GM23338 (cell line): ENCODE measurements around the gene LYZL6.

Experiments used
- ZNF114 ChIP-seq: fragments of 250-450 bp; sonication (Bioruptor Pico); IDR thresholded peaks from 2 replicates; pipeline ENCODE4 v1.5.0; 2020; ENCODE audit warnings: mild to moderate bottlenecking, moderate library complexity
- TF ChIP-seq, protein P1 (sequence below), 2 experiments: fragments of 200-600 bp in 1 of 2; sonication (generic) in 1 of 2; conservative IDR thresholded peaks; 2 replicates each; pipeline versions ENCODE4 v1.5.1 to v1.6.1; 2016 to 2017; ENCODE audit warnings: antibody characterized with exemption in 2 of 2, low read depth in 2 of 2, mild to moderate bottlenecking in 2 of 2, moderate library complexity in 1 of 2
- TF ChIP-seq, protein P2 (sequence below): fragments of 250-450 bp; sonication (Bioruptor Pico); IDR thresholded peaks from 2 replicates; pipeline ENCODE4 v1.5.0; 2020; ENCODE audit warnings: mild to moderate bottlenecking, moderate library complexity

DNA sequence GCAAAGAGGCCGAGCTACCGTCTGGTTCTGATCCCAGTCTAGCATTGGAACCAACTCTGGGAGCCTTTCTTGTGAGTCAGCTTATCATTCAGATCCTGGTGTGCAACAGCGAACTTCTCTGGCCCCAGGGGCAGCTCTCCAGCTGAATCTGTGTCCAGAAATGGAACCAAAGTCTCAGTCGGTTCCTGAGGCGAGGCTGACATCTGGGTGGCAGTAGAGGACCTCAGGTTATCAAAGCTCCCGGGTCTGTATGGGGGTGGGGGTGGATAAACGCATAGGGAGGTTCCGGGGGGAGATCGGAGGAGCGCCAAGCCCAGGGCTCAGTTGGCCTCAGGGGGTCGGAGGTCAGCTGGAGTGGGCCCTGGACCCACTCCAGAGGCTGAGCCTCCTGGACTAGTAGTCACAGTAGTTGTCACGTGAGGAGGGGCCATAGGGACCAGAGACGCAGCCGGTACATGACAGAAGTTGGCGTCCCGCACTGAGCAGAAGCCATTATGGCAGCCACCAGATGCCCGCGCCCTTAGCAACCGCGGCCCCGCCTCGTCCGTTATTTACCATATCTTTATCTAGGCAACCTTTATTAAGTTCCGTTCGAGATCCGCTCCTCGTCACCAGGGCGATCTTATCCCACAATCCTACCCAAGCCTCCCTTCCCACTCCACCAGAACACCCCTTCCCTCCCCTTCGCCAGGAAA is 25.8 kb downstream of the LYZL6 start:
- TF ChIP-seq, protein P1, sequence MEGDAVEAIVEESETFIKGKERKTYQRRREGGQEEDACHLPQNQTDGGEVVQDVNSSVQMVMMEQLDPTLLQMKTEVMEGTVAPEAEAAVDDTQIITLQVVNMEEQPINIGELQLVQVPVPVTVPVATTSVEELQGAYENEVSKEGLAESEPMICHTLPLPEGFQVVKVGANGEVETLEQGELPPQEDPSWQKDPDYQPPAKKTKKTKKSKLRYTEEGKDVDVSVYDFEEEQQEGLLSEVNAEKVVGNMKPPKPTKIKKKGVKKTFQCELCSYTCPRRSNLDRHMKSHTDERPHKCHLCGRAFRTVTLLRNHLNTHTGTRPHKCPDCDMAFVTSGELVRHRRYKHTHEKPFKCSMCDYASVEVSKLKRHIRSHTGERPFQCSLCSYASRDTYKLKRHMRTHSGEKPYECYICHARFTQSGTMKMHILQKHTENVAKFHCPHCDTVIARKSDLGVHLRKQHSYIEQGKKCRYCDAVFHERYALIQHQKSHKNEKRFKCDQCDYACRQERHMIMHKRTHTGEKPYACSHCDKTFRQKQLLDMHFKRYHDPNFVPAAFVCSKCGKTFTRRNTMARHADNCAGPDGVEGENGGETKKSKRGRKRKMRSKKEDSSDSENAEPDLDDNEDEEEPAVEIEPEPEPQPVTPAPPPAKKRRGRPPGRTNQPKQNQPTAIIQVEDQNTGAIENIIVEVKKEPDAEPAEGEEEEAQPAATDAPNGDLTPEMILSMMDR (conservative IDR thresholded peaks at IDR 0.05; ENCODE audit: low read depth in 2 of 2): no peak
- TF ChIP-seq, protein P2, sequence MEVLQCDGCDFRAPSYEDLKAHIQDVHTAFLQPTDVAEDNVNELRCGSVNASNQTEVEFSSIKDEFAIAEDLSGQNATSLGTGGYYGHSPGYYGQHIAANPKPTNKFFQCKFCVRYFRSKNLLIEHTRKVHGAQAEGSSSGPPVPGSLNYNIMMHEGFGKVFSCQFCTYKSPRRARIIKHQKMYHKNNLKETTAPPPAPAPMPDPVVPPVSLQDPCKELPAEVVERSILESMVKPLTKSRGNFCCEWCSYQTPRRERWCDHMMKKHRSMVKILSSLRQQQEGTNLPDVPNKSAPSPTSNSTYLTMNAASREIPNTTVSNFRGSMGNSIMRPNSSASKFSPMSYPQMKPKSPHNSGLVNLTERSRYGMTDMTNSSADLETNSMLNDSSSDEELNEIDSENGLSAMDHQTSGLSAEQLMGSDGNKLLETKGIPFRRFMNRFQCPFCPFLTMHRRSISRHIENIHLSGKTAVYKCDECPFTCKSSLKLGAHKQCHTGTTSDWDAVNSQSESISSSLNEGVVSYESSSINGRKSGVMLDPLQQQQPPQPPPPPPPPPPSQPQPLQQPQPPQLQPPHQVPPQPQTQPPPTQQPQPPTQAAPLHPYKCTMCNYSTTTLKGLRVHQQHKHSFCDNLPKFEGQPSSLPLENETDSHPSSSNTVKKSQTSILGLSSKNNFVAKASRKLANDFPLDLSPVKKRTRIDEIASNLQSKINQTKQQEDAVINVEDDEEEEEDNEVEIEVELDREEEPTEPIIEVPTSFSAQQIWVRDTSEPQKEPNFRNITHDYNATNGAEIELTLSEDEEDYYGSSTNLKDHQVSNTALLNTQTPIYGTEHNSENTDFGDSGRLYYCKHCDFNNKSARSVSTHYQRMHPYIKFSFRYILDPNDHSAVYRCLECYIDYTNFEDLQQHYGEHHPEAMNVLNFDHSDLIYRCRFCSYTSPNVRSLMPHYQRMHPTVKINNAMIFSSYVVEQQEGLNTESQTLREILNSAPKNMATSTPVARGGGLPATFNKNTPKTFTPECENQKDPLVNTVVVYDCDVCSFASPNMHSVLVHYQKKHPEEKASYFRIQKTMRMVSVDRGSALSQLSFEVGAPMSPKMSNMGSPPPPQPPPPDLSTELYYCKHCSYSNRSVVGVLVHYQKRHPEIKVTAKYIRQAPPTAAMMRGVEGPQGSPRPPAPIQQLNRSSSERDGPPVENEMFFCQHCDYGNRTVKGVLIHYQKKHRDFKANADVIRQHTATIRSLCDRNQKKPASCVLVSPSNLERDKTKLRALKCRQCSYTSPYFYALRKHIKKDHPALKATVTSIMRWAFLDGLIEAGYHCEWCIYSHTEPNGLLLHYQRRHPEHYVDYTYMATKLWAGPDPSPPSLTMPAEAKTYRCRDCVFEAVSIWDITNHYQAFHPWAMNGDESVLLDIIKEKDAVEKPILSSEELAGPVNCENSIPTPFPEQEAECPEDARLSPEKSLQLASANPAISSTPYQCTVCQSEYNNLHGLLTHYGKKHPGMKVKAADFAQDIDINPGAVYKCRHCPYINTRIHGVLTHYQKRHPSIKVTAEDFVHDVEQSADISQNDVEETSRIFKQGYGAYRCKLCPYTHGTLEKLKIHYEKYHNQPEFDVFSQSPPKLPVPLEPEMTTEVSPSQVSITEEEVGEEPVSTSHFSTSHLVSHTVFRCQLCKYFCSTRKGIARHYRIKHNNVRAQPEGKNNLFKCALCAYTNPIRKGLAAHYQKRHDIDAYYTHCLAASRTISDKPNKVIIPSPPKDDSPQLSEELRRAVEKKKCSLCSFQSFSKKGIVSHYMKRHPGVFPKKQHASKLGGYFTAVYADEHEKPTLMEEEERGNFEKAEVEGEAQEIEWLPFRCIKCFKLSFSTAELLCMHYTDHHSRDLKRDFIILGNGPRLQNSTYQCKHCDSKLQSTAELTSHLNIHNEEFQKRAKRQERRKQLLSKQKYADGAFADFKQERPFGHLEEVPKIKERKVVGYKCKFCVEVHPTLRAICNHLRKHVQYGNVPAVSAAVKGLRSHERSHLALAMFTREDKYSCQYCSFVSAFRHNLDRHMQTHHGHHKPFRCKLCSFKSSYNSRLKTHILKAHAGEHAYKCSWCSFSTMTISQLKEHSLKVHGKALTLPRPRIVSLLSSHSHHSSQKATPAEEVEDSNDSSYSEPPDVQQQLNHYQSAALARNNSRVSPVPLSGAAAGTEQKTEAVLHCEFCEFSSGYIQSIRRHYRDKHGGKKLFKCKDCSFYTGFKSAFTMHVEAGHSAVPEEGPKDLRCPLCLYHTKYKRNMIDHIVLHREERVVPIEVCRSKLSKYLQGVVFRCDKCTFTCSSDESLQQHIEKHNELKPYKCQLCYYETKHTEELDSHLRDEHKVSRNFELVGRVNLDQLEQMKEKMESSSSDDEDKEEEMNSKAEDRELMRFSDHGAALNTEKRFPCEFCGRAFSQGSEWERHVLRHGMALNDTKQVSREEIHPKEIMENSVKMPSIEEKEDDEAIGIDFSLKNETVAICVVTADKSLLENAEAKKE (CRISPR knock-in tag): no peak
- no peak for TF ChIP-seq ZNF114 (CRISPR knock-in tag)
